HepG2 (cell line): ENCODE data around the gene MAEA. TPM values are rescaled to one million over a fixed set of nuclear protein-coding genes. Genes with fewer than 3 reads are reported as not detected.

Experiments
- GFI1 ChIP-seq: sonication (generic); formaldehyde crosslinking; IDR thresholded peaks from 2 replicates; pipeline ENCODE4 v1.5.0; 2020; ENCODE audit warnings: missing genetic modification reagents, mild to moderate bottlenecking, borderline replicate concordance
- HOXA3 ChIP-seq: sonication (generic); formaldehyde crosslinking; IDR thresholded peaks from 2 replicates; pipeline ENCODE4 v1.5.0; 2020; ENCODE audit warnings: missing genetic modification reagents
- KDM6A ChIP-seq: IDR thresholded peaks from 2 replicates; pipeline ENCODE4 v1.6.1; 2016; ENCODE audit warnings: low read depth
- PHF8 ChIP-seq: sonication (generic); formaldehyde crosslinking; IDR thresholded peaks from 2 replicates; pipeline ENCODE4 v1.5.0; 2020; ENCODE audit warnings: missing genetic modification reagents
- PTBP1 ChIP-seq: fragments of 200-400 bp; formaldehyde crosslinking; IDR thresholded peaks from 2 replicates; pipeline ENCODE4 v1.6.1; 2018; ENCODE audit warnings: low read length, low read depth; ENCODE audit not compliant: poor library complexity, severe bottlenecking
- SUZ12 ChIP-seq: fragments of 150-350 bp; IDR thresholded peaks from 2 replicates; pipeline ENCODE4 v1.6.1; 2014; ENCODE audit warnings: low read depth, low read length
- TRIM24 ChIP-seq: sonication (generic); formaldehyde crosslinking; IDR thresholded peaks from 2 replicates; pipeline ENCODE4 v1.8.0; 2022; ENCODE audit warnings: mild to moderate bottlenecking, missing genetic modification reagents
- ZFP36L1 ChIP-seq: sonication (generic); formaldehyde crosslinking; IDR thresholded peaks from 2 replicates; pipeline ENCODE4 v1.8.0; 2022; ENCODE audit warnings: mild to moderate bottlenecking, missing genetic modification reagents, moderate library complexity
- ZNF644 ChIP-seq: IDR thresholded peaks from 2 replicates; pipeline ENCODE4 v1.6.1; 2016; ENCODE audit warnings: low read depth
- polyA plus RNA-seq, 8 experiments: library from polyadenylated mRNA; depleted of rRNA in 3 of 8; stranded (reverse) in 7 of 8; unstranded in 1 of 8; fragments of >200 nt; fragmentation: Illumina TruSeq in 4 of 8; extraction: Trizol in 4 of 8; gene quantifications; 2 replicates each; pipeline versions ENCODE4 v1.2.1 to v1.2.3, GENCODE V29; 2011 to 2016; ENCODE audit warnings: low read depth in 4 of 8, missing spikeins in 1 of 8, mixed read lengths in 1 of 8; ENCODE audit not compliant: insufficient read depth in 1 of 8
- total RNA-seq, 5 experiments: library from RNA; depleted of rRNA; stranded (reverse); fragments of >200 nt; fragmentation: Illumina TruSeq; extraction: Trizol; gene quantifications; 2 replicates each; pipeline ENCODE4 v1.2.3, GENCODE V29; 2016; ENCODE audit warnings: low read depth in 1 of 5
- TF ChIP-seq, protein P1 (sequence below): IDR thresholded peaks from 2 replicates; pipeline ENCODE4 v1.6.1; 2016; ENCODE audit warnings: missing biosample characterization, missing genetic modification reagents, low read depth
- TF ChIP-seq, protein P2 (sequence below): sonication (generic); formaldehyde crosslinking; IDR thresholded peaks from one replicate; pipeline ENCODE4 v1.5.1; 2020; ENCODE audit warnings: mild to moderate bottlenecking, missing genetic modification reagents; ENCODE audit errors: not compliant biosample characterization
- TF ChIP-seq, protein P3 (sequence below): sonication (generic); formaldehyde crosslinking; IDR thresholded peaks from 2 replicates; pipeline ENCODE4 v1.5.1; 2020; ENCODE audit warnings: missing genetic modification reagents, mild to moderate bottlenecking, borderline replicate concordance

Gene MAEA
- total and polyA plus RNA-seq, 2 of the 13 experiments (the other 11 are each of a cell fraction or from before 2014, with no cell fraction given) = 52.0 to 57.1 TPM

DNA sequence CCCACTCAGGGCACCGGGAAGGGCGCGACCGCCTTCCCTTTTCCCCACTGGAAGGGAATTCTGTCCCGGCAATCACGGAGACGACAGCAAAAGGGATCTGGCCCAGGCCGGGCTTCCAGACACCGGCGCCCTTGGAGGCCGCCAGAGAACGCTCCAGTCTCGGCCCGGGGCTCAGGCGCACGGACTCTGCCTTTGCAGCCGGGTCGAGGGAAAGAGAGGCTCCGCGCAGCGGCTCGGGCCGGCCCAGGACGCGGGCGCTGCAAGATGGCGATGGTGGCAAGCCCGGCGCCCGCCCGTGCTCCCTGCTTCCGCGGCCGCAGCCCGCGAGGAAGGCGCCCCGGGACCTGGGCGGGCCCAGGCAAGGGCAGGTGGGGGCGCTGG, 41.8 kb upstream of the MAEA start (continued):
- TF ChIP-seq, protein P1, sequence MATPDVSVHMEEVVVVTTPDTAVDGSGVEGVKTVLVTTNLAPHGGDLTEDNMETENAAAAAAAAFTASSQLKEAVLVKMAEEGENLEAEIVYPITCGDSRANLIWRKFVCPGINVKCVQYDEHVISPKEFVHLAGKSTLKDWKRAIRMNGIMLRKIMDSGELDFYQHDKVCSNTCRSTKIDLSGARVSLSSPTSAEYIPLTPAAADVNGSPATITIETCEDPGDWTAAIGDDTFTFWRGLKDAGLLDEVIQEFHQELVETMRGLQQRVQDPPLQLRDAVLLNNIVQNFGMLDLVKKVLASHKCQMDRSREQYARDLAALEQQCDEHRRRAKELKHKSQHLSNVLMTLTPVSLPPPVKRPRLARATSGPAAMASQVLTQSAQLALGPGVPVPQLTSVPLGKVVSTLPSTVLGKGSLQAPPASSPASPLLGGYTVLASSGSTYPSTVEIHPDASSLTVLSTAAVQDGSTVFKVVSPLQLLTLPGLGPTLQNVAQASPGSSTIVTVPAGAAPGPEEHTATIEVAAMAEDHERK (CRISPR knock-in tag) = no peak
- TF ChIP-seq SUZ12 = no peak
- TF ChIP-seq ZNF644 = no peak
- no peak for TF ChIP-seq ZFP36L1 (CRISPR knock-in tag)
- TF ChIP-seq PHF8 (CRISPR knock-in tag) = peak; percentile 14; the same call in 1 of the 2 replicates
- TF ChIP-seq, protein P2, sequence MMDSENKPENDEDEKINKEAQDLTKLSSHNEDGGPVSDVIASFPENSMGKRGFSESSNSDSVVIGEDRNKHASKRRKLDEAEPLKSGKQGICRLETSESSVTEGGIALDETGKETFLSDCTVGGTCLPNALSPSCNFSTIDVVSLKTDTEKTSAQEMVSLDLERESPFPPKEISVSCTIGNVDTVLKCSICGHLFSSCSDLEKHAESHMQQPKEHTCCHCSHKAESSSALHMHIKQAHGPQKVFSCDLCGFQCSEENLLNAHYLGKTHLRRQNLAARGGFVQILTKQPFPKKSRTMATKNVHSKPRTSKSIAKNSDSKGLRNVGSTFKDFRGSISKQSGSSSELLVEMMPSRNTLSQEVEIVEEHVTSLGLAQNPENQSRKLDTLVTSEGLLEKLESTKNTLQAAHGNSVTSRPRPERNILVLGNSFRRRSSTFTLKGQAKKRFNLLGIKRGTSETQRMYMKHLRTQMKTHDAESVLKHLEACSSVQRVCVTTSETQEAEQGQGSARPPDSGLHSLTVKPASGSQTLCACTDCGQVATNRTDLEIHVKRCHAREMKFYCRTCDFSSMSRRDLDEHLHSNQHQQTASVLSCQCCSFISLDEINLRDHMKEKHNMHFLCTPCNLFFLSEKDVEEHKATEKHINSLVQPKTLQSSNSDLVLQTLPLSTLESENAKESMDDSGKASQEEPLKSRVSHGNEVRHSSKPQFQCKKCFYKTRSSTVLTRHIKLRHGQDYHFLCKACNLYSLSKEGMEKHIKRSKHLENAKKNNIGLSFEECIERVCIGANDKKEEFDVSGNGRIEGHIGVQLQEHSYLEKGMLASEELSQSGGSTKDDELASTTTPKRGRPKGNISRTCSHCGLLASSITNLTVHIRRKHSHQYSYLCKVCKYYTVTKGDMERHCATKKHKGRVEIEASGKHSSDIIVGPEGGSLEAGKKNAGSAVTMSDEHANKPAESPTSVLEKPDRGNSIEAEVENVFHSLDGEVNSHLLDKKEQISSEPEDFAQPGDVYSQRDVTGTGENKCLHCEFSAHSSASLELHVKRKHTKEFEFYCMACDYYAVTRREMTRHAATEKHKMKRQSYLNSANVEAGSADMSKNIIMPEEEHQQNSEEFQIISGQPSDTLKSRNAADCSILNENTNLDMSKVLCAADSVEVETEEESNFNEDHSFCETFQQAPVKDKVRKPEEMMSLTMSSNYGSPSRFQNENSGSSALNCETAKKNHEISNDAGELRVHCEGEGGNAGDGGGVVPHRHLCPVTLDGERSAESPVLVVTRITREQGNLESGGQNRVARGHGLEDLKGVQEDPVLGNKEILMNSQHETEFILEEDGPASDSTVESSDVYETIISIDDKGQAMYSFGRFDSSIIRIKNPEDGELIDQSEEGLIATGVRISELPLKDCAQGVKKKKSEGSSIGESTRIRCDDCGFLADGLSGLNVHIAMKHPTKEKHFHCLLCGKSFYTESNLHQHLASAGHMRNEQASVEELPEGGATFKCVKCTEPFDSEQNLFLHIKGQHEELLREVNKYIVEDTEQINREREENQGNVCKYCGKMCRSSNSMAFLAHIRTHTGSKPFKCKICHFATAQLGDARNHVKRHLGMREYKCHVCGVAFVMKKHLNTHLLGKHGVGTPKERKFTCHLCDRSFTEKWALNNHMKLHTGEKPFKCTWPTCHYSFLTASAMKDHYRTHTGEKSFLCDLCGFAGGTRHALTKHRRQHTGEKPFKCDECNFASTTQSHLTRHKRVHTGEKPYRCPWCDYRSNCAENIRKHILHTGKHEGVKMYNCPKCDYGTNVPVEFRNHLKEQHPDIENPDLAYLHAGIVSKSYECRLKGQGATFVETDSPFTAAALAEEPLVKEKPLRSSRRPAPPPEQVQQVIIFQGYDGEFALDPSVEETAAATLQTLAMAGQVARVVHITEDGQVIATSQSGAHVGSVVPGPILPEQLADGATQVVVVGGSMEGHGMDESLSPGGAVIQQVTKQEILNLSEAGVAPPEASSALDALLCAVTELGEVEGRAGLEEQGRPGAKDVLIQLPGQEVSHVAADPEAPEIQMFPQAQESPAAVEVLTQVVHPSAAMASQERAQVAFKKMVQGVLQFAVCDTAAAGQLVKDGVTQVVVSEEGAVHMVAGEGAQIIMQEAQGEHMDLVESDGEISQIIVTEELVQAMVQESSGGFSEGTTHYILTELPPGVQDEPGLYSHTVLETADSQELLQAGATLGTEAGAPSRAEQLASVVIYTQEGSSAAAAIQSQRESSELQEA = no peak
- TF ChIP-seq KDM6A (CRISPR knock-in tag) = no peak
- TF ChIP-seq HOXA3 (CRISPR knock-in tag) = no peak
- no peak for TF ChIP-seq TRIM24 (CRISPR knock-in tag)
- TF ChIP-seq PTBP1 = no peak
- TF ChIP-seq, protein P3, sequence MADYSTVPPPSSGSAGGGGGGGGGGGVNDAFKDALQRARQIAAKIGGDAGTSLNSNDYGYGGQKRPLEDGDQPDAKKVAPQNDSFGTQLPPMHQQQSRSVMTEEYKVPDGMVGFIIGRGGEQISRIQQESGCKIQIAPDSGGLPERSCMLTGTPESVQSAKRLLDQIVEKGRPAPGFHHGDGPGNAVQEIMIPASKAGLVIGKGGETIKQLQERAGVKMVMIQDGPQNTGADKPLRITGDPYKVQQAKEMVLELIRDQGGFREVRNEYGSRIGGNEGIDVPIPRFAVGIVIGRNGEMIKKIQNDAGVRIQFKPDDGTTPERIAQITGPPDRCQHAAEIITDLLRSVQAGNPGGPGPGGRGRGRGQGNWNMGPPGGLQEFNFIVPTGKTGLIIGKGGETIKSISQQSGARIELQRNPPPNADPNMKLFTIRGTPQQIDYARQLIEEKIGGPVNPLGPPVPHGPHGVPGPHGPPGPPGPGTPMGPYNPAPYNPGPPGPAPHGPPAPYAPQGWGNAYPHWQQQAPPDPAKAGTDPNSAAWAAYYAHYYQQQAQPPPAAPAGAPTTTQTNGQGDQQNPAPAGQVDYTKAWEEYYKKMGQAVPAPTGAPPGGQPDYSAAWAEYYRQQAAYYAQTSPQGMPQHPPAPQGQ = no peak
- TF ChIP-seq GFI1 (CRISPR knock-in tag) = no peak
